Measurements from ENCODE around the gene DBF4B.

Gene DBF4B

GRCh38 chr17:44760474-44761308 is 52.2 kb downstream of the DBF4B start:
- DNase-seq: no peak

- no peak for DNase-seq
Measured at GRCh38 chr17:44761932-44762810, 53.7 kb downstream of the DBF4B start.

DNA sequence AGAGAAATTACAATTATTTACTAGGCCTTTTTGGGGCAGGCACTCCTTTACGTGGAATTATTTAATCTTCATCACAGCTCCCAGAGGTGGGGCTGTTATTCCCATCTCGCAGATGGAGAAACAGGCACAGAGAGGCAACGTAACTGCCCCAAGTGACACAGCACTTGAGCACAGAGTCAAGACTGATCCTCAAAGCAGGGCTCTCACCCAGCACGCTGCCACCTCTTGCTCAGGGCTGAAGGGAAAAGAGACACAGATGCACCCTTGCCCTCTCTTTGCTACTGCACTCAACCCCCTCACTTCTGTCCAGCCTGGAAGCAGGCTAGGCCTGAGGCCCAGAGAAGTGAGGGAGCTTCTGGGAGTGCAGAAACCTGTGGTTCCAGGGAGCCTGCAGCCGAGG is 54.7 kb downstream of the DBF4B start:
- DNase-seq: no peak

GRCh38 chr17:44765965-44766364 is 57.5 kb downstream of the DBF4B start:
- DNase-seq: no peak

- DNase-seq: no peak
Measured at GRCh38 chr17:44766409-44767038, 58.1 kb downstream of the DBF4B start.

GRCh38 chr17:44767493-44767892 is 59.0 kb downstream of the DBF4B start:
- DNase-seq: no peak

- no peak for DNase-seq
Measured at GRCh38 chr17:44768505-44769142, 60.2 kb downstream of the DBF4B start.

DNA sequence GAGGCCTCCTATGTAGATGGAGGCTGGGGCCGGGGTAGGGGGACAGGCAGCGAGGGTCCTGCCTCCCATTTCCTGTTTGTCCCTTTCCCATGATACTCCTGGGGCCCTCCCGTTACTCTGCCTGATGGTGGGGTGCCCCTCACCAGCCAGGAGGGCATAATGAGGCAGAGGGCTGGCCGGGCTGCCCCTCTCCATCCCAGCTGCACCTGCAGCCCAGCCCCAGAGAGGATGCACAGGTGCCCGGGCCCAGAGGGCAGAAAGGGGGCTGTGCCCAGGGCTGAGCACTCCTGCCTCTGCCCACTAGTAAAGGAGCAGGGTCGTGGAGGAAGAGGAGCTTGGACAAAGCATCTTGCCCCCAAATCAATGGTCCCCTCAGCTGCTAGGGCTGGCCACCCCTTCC is 60.8 kb downstream of the DBF4B start:
- no peak for DNase-seq

DNA sequence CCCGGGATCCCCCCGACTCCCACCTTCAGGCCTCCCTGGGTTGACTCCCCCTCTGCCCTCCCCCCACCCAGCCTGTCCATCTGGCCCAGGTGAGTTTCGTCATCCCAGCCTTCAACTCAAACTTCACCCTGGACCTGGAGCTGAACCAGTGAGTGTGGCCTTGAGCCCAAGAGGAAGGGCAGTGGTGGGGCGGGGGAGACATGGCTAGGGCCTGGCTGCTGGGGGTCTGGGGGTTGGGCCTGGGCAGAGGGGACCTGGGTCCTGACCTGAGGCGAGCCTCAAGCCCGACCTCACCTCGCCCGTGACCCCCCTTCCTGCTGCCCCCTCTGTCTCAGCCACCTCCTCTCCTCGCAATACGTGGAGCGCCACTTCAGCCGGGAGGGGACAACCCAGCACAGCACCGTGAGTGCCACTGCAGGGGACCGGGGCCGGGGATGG is 61.2 kb downstream of the DBF4B start:
- no peak for DNase-seq

- no peak for DNase-seq
Measured at GRCh38 chr17:44770166-44770925, 61.9 kb downstream of the DBF4B start.

- DNase-seq: no peak
Measured at GRCh38 chr17:44772308-44773045, 64.0 kb downstream of the DBF4B start.

DNA sequence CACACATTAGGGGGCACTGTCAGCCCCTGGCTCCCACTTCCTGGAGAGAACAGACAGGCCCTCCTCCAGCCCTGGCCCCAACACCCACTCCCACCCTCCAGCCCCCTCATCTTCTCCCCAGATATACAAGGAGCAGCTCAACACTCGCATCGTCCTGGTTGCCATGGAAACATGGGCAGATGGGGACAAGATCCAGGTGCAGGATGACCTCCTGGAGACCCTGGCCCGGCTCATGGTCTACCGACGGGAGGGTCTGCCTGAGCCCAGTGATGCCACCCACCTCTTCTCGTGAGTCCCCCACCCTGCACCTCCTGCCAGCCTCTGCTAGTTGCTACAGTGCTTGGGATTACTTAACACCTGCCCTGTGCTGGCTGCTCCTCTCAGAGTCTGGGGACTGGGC is 64.7 kb downstream of the DBF4B start:
- no peak for DNase-seq

GRCh38 chr17:44774271-44775135 is 66.0 kb downstream of the DBF4B start:
- peak; percentile 92 for DNase-seq

- DNase-seq: peak; percentile 97
Measured at GRCh38 chr17:44775136-44775837, 66.8 kb downstream of the DBF4B start.

DNA sequence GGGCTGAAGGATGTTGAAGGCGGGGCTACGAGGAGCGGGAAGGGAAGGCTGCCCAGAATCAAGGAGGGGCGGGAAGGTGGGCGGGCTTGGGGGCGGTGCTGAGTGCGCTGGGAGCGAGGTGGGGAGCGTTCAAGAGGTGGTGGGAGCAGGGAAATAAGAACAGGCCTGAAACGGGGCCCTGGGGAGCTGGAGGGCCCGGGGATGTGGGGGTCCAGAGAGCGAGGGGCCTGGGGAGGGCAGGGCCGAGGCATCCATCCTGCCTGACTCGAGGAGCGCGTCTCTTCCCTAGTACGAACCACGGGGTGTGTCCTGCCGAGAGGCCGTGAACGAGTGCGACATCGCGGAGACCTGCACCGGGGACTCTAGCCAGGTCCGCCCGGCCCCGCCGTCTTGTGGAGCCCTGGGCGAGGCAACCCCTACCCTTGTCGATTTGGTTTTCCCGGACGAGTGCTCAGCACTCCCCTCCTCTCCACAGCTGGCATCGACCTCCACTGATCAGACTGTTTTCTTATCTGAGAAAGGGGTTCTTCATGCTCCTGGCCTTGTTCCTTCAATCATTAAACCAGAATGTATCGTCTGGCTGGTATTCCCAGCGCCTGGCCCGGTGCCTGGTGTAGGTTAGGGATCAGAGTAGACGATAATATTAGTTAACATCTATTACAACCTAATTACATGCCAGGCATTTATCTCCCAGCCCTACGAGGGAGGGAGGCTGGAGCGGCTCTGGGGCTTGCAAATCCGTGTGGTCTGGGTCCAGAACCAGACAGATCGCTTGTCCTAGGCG is 67.6 kb downstream of the DBF4B start:
- no peak for DNase-seq

DNA sequence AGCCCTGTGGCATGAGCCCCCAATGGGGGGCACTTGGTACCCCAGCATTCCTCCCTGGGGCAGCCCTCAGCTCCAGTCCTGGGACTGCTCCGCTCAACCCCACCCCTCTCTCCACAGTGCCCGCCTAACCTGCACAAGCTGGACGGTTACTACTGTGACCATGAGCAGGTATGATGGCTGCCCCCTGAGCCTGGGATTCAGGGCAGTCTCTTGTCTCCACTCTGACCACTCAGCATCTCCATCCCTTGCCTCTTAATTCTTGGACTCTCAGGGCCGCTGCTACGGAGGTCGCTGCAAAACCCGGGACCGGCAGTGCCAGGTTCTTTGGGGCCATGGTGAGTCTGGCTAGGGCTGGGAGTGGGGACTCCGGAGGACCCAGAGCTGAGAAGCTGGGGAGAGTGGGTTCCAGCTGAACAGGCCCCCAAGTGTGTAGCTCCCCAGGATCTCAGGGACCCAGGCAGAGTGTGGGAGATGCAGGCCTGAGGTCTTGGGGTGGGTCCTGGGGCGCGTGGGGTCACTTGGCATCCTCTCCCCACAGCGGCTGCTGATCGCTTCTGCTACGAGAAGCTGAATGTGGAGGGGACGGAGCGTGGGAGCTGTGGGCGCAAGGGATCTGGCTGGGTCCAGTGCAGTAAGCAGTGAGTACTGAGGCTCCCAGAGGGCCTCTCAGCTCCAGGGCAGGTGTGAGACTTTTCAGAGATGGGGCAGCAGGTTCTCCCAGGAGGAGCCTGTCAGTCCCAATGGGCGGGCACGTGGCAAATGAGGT is 68.3 kb downstream of the DBF4B start:
- DNase-seq: no peak

DNA sequence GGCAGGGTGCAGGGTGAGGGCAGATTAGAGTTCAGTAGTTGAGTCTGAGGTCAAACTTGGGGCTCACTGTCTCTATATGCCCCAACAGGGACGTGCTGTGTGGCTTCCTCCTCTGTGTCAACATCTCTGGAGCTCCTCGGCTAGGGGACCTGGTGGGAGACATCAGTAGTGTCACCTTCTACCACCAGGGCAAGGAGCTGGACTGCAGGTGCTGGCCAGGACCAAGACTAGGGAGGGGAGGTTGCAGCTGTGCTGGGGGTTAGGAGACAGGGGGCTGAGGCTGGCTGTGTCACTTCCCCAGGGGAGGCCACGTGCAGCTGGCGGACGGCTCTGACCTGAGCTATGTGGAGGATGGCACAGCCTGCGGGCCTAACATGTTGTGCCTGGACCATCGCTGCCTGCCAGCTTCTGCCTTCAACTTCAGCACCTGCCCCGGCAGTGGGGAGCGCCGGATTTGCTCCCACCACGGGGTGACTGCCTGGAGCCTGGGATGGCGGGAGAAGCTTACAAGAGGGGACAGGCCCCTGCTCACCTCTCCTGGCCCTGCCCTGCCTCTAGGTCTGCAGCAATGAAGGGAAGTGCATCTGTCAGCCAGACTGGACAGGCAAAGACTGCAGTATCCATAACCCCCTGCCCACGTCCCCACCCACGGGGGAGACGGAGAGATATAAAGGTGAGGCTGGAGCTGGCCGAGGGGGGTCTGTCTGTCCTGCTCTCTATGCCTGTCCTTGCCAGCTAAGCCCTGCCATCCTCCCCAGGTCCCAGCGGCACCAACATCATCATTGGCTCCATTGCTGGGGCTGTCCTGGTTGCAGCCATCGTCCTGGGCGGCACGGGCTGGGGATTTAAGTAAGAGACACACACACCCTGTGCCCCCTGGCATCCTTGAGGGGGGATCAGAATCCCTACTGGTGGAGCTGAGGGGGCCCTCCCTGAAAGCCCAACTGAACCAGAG is 69.2 kb downstream of the DBF4B start:
- DNase-seq: no peak

Measured in stimulated activated CD4-positive, alpha-beta T cell treated with anti-CD3 and anti-CD28 coated beads, Interleukin-12 subunit alpha, Interleukin-12 subunit beta, amount 100 ng/mL, for 4 hours (primary cell).